Measurements from ENCODE around the gene WASF3. TPM values are rescaled to one million over a fixed set of nuclear protein-coding genes. Genes with fewer than 3 reads are reported as not detected.
"Not testable (repeated sequence)": the region's sequence is repeated elsewhere in the genome, so short reads cannot be mapped to it uniquely, and the experiment has no call there.

Gene WASF3
- polyA plus RNA-seq, 3 donors from 2014 or later = 0.12 TPM; not detected in 2

- no peak overlapping the region for H3K4me3 Mint-ChIP-seq
- H3K27me3 Mint-ChIP-seq (ENCODE audit: low read depth in 3 of 3) = peaks cover 0 to 6% (median 0%) of the 10 kb centered on the region in 3 donors
- no peaks in the 10 kb centered on the region for H3K36me3 Mint-ChIP-seq
- no peaks in the 10 kb centered on the region for H3K4me1 Mint-ChIP-seq
- H3K27ac Mint-ChIP-seq = no peak overlapping the region
- no peaks in the 10 kb centered on the region for H3K9me3 Mint-ChIP-seq
- DNase-seq = no peak
Measured at GRCh38 chr13:26604784-26605545, 47.5 kb downstream of the WASF3 start.

DNA sequence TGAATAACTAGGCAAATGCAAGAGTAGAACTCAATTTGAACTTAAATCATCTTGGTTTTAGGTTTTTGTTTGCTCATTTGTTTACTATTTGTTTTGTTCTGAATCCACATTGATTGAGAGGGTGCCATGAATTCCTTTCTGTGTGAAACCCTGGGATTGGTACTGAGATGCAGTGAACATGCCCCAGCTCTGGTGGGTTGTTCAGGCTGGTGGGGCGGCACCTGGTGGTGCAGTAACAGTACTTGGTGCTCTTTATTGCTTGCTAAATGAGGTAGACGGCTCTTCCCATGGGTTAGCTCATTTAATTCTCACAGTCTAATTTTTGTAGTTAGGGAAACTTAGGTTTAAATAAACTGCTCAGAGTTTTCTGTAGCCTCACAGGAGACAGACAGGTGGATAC is 48.4 kb downstream of the WASF3 start:
- H3K4me3 Mint-ChIP-seq = no peak overlapping the region
- peaks cover 0 to 4% (median 3%) of the 10 kb centered on the region in 3 donors for H3K27me3 Mint-ChIP-seq (ENCODE audit: low read depth in 3 of 3)
- no peaks in the 10 kb centered on the region for H3K36me3 Mint-ChIP-seq
- DNase-seq = no peak
- no peaks in the 10 kb centered on the region for H3K4me1 Mint-ChIP-seq
- no peaks in the 10 kb centered on the region for H3K9me3 Mint-ChIP-seq
- no peak overlapping the region for H3K27ac Mint-ChIP-seq

GRCh38 chr13:26606631-26607030 is 49.1 kb downstream of the WASF3 start:
- Mint-ChIP-seq H3K4me1 (no peaks in the 10 kb centered on the region), H3K4me3 (no peak overlapping the region), H3K27ac (no peak overlapping the region), H3K27me3 (ENCODE audit: low read depth in 3 of 3) (peaks cover 0 to 8% (median 3%) of the 10 kb centered on the region in 3 donors), H3K9me3 (no peaks in the 10 kb centered on the region), H3K36me3 (no peaks in the 10 kb centered on the region)
- no peak for DNase-seq

GRCh38 chr13:26614721-26615120 is 57.2 kb downstream of the WASF3 start:
- H3K4me1 Mint-ChIP-seq = peaks cover 0 to 1% of the 10 kb centered on the region in 2 donors
- no peak for DNase-seq
- no peaks in the 10 kb centered on the region for H3K36me3 Mint-ChIP-seq
- peaks cover 0 to 5% (median 3%) of the 10 kb centered on the region in 3 donors for H3K27me3 Mint-ChIP-seq (ENCODE audit: low read depth in 3 of 3)
- H3K4me3 Mint-ChIP-seq = no peak overlapping the region
- no peak overlapping the region for H3K27ac Mint-ChIP-seq
- H3K9me3 Mint-ChIP-seq = no peaks in the 10 kb centered on the region

GRCh38 chr13:26616126-26616525 is 58.6 kb downstream of the WASF3 start:
- Mint-ChIP-seq H3K27ac (no peak overlapping the region), H3K4me1 (peaks cover 0 to 1% of the 10 kb centered on the region in 2 donors), H3K27me3 (ENCODE audit: low read depth in 3 of 3) (peaks cover 0 to 5% (median 3%) of the 10 kb centered on the region in 3 donors), H3K36me3 (no peaks in the 10 kb centered on the region), H3K9me3 (no peaks in the 10 kb centered on the region), H3K4me3 (no peak overlapping the region)
- no peak for DNase-seq

DNA sequence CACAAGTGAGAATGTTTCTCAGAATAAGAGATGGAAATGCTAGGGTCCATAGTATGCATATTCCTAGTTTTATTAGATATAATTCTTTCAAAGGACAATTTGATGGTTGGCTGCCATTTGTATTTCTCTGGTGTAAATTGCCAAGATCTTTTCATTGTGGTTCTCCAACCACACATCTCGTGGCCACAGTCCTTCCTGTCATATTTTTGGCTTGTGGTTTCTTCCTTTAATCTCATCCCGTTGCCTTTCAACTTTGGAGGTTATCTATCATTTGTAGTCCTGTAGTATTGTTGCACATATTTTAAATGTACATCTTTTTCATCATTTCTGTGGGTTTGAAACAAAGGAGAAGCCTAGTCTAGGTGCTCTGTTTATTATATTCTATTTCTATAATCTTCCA is 61.2 kb downstream of the WASF3 start:
- peaks cover 3 to 4% (median 3%) of the 10 kb centered on the region in 3 donors for H3K27me3 Mint-ChIP-seq (ENCODE audit: low read depth in 3 of 3)
- H3K9me3 Mint-ChIP-seq = peaks cover 0 to 7% (median 0%) of the 10 kb centered on the region in 6 donors
- DNase-seq = no peak
- H3K27ac Mint-ChIP-seq = no peak overlapping the region
- H3K4me1 Mint-ChIP-seq = peaks cover 0 to 1% of the 10 kb centered on the region in 2 donors
- no peak overlapping the region for H3K4me3 Mint-ChIP-seq
- H3K36me3 Mint-ChIP-seq = no peaks in the 10 kb centered on the region

GRCh38 chr13:26619358-26619757 is 61.9 kb downstream of the WASF3 start:
- H3K4me3 Mint-ChIP-seq = no peak overlapping the region
- H3K27ac Mint-ChIP-seq = no peak overlapping the region
- peaks cover 0 to 1% of the 10 kb centered on the region in 2 donors for H3K4me1 Mint-ChIP-seq
- H3K27me3 Mint-ChIP-seq (ENCODE audit: low read depth in 3 of 3) = peaks cover 3 to 4% (median 3%) of the 10 kb centered on the region in 3 donors
- H3K9me3 Mint-ChIP-seq = peaks cover 1 to 13% (median 6%) of the 10 kb centered on the region in 6 donors
- DNase-seq = no peak
- peaks cover 0 to 5% (median 0%) of the 10 kb centered on the region in 3 donors for H3K36me3 Mint-ChIP-seq

DNA sequence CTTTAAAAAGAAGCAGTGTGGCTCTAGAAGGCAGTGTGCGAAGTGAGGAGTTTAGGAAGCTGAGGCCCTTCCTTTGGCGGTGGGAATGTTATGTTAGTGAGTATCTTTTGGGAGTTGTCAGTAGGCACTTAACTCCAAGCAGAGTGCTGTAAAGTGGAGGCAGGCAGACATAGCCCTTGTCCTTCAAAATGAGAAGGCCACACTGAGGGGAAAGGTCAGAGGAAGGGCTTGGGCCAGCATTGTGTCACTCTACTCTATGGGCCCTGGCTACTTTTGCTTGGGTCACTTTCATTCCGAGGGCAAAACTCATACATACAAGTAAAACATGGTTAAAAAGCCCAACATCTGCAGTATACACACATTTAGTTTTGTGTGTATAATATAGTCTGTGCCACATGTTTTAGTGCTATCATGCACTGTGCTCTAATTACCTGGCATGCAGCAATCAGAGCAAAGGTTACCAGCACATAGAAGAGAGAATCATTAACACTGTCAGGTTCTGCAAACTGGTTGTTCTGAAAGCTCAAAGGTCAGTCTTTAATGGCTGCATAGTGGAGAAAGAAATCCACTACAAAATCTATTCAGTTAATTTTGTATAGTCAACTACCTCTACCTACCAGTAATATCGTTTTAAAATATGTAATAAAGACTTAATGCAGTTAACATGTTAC is 64.4 kb downstream of the WASF3 start:
- peaks cover 1 to 18% (median 11%) of the 10 kb centered on the region in 6 donors for H3K9me3 Mint-ChIP-seq
- DNase-seq = no peak
- H3K4me3 Mint-ChIP-seq = no peak overlapping the region
- no peak overlapping the region for H3K27ac Mint-ChIP-seq
- H3K4me1 Mint-ChIP-seq = peaks cover 0 to 1% of the 10 kb centered on the region in 2 donors
- peaks cover 0 to 5% (median 0%) of the 10 kb centered on the region in 3 donors for H3K36me3 Mint-ChIP-seq
- H3K27me3 Mint-ChIP-seq (ENCODE audit: low read depth in 3 of 3) = peaks cover 3 to 13% (median 4%) of the 10 kb centered on the region in 3 donors

GRCh38 chr13:26623125-26623524 is 65.6 kb downstream of the WASF3 start:
- Mint-ChIP-seq H3K36me3 (peaks cover 0 to 5% (median 0%) of the 10 kb centered on the region in 3 donors), H3K4me1 (peaks cover 0 to 1% of the 10 kb centered on the region in 2 donors), H3K9me3 (peaks cover 1 to 18% (median 11%) of the 10 kb centered on the region in 6 donors), H3K27me3 (ENCODE audit: low read depth in 3 of 3) (peaks cover 3 to 13% (median 4%) of the 10 kb centered on the region in 3 donors), H3K4me3 (no peak overlapping the region), H3K27ac (no peak overlapping the region)
- no peak for DNase-seq

GRCh38 chr13:26624572-26624971 is 67.1 kb downstream of the WASF3 start:
- peaks cover 0 to 5% (median 0%) of the 10 kb centered on the region in 3 donors for H3K36me3 Mint-ChIP-seq
- H3K4me3 Mint-ChIP-seq = no peak overlapping the region
- H3K9me3 Mint-ChIP-seq = peaks cover 1 to 18% (median 11%) of the 10 kb centered on the region in 6 donors
- no peak overlapping the region for H3K27ac Mint-ChIP-seq
- no peak for DNase-seq
- no peaks in the 10 kb centered on the region for H3K4me1 Mint-ChIP-seq
- H3K27me3 Mint-ChIP-seq (ENCODE audit: low read depth in 3 of 3) = peaks cover 3 to 12% (median 4%) of the 10 kb centered on the region in 3 donors

DNA sequence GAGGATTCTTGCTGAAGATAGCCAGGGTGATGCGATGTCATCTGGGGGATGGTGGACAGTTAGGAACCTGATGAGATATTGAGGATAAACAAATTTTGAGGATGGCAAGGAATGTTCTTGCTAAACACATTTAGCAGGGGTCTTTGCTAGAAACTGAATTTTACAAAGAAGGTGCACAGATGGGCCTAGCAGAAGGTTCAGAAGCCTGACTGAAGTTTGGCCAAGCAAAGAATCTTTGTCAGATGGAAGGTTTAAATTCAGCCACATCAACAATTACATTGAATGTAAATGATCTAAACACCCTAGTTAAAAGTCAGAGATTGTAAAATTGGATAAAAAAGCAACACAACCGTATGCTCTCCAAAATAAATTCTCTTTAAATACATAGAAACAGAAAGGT is 68.8 kb downstream of the WASF3 start:
- no peak overlapping the region for H3K27ac Mint-ChIP-seq
- H3K36me3 Mint-ChIP-seq = peaks cover 0 to 5% (median 0%) of the 10 kb centered on the region in 3 donors
- H3K9me3 Mint-ChIP-seq = peaks cover 1 to 18% (median 11%) of the 10 kb centered on the region in 6 donors
- H3K4me1 Mint-ChIP-seq = no peaks in the 10 kb centered on the region
- no peak overlapping the region for H3K4me3 Mint-ChIP-seq
- peaks cover 0 to 10% (median 4%) of the 10 kb centered on the region in 3 donors for H3K27me3 Mint-ChIP-seq (ENCODE audit: low read depth in 3 of 3)
- no peak for DNase-seq

DNA sequence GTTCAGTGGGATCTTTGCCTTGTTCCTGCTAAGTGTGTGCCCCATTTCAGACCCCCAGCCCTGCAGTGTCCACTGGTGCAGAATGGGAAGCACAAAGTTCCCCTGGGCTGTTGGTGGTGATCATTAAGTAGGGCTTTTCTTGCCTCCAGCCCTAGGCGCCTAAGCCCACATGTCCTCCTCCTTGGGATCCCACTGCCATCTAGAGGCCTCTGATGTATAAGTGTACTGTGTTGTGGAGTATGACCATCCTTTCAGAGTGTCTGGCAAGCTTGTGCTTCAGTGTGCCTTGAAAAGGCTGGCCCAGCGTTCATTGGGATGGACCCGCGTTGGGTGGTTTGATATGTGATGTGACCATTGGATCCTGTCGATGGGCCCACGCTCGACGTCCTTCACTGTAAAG is 71.2 kb downstream of the WASF3 start:
- no peak overlapping the region for H3K4me3 Mint-ChIP-seq
- peaks cover 1 to 11% (median 11%) of the 10 kb centered on the region in 6 donors for H3K9me3 Mint-ChIP-seq
- H3K27ac Mint-ChIP-seq = no peak overlapping the region
- DNase-seq = no peak
- peaks cover 0 to 5% (median 0%) of the 10 kb centered on the region in 3 donors for H3K36me3 Mint-ChIP-seq
- H3K4me1 Mint-ChIP-seq = no peaks in the 10 kb centered on the region
- peaks cover 0 to 12% (median 0%) of the 10 kb centered on the region in 3 donors for H3K27me3 Mint-ChIP-seq (ENCODE audit: low read depth in 3 of 3)

DNA sequence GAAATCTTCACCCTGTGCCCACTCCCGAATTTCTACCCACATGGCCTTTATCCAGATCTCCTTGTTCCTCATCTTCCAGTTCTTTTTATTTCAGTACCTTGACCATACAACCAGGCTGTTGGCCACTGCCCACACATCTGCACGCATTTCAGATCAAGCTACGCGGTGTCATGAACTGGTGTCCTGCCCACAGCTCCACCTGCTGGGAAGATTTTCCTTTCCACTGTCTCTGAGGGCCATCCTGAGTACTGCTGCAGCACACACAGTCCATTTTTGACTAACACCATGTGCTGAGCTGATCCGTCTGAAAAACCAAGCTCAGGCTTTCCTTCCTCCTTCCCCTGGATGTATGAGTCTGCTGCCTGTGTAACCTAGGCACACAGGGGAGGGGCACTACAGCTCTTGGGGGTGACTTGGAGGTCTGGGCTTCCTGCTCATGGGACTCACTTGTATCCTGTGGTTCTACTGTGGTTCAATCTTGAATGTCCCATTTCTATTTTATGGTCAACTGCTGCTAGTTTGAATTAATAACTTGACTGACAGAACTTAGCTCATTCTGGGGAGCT is 71.9 kb downstream of the WASF3 start:
- Mint-ChIP-seq H3K9me3 (peaks cover 0 to 5% (median 5%) of the 10 kb centered on the region in 6 donors), H3K4me3 (no peak overlapping the region), H3K4me1 (no peaks in the 10 kb centered on the region), H3K27me3 (ENCODE audit: low read depth in 3 of 3) (peaks cover 0 to 12% (median 0%) of the 10 kb centered on the region in 3 donors), H3K27ac (no peak overlapping the region), H3K36me3 (no peaks in the 10 kb centered on the region)
- DNase-seq = no peak

DNA sequence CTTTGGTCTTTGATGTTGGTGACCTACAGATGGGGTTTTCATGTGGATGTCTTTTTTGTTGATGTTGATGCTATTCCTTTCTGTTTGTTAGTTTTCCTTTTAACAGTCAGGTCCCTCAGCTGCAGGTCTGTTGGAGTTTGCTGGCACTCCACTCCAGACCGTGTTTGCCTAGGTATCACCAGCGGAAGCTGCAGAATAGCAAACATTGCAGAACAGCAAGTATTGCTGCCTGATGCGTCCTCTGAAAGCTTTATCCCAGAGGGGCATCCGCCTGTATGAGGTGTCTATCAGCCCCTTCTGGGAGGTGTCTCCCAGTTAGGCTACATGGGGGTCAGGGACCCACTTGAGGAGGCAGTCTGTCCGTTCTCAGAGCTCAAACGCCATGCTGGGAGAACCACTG is 78.2 kb downstream of the WASF3 start:
- DNase-seq, H3K9me3 Mint-ChIP-seq, H3K36me3 Mint-ChIP-seq: not testable (repeated sequence)

More for the DNA sequence above, 78.2 kb downstream of the WASF3 start:
- H3K27me3 Mint-ChIP-seq (ENCODE audit: low read depth in 3 of 3) = peaks cover 3 to 12% (median 4%) of the 10 kb centered on the region in 3 donors
- not testable (repeated sequence) for H3K4me3 Mint-ChIP-seq, H3K4me1 Mint-ChIP-seq, H3K27ac Mint-ChIP-seq

Data from immature natural killer cell (primary cell).